Calu3 (cell line): Measurements from ENCODE around the gene SSBP4. TPM values are rescaled to one million over a fixed set of nuclear protein-coding genes. Genes with fewer than 3 reads are reported as not detected.

Experiments
- BruUV-seq: library from RNA; stranded (reverse); fragments of 400-500 nt; replicated peaks from 2 replicates; lab custom pipeline; 2021; lab: Mats Ljungman, UMichigan
- CTCF ChIA-PET: fragments of 300-600 bp; sonication (Branson Sonifier 250); formaldehyde crosslinking; loops from one replicate; lab custom pipeline; 2022; ENCODE audit warnings: antibody characterized with exemption; lab: Charles Lee
- DNase-seq: peaks from one replicate; pipeline ENCODE4 v3.0.0; 2022
- H3K27ac Mint-ChIP-seq: one replicate; pipeline ENCODE4 v1.8.0; 2022; ENCODE audit warnings: mixed read lengths; ENCODE audit not compliant: unreplicated experiment
- H3K27me3 Mint-ChIP-seq: one replicate; pipeline ENCODE4 v1.8.0; 2022; ENCODE audit warnings: mixed read lengths; ENCODE audit not compliant: unreplicated experiment
- H3K36me3 Mint-ChIP-seq: one replicate; pipeline ENCODE4 v1.8.0; 2022; ENCODE audit warnings: mild to moderate bottlenecking, moderate library complexity, mixed read lengths; ENCODE audit not compliant: insufficient read depth, unreplicated experiment
- H3K4me1 Mint-ChIP-seq: one replicate; pipeline ENCODE4 v1.8.0; 2022; ENCODE audit warnings: mild to moderate bottlenecking, low read depth, mixed read lengths; ENCODE audit not compliant: unreplicated experiment
- H3K4me3 Mint-ChIP-seq: one replicate; pipeline ENCODE4 v1.8.0; 2022; ENCODE audit warnings: mild to moderate bottlenecking, low read depth, moderate library complexity, mixed read lengths; ENCODE audit not compliant: unreplicated experiment
- H3K9me3 Mint-ChIP-seq: one replicate; pipeline ENCODE4 v1.8.0; 2022; ENCODE audit warnings: low read depth, mixed read lengths; ENCODE audit not compliant: unreplicated experiment
- CTCF ChIP-seq: fragments of 200-600 bp; IDR thresholded peaks from one replicate; pipeline ENCODE4 v1.8.0; 2022; ENCODE audit warnings: antibody characterized with exemption; ENCODE audit not compliant: unreplicated experiment
- intact Hi-C: fragments of 100-400 bp; cut with micrococcal nuclease; formaldehyde crosslinking; loops from one replicate; pipeline ENCODE4 v1.10.0; 2022; ENCODE audit not compliant: unreplicated experiment
- total RNA-seq: library from RNA; stranded (reverse); gene quantifications from 2 replicates; pipeline ENCODE4 v1.2.3, GENCODE V29; 2022

SSBP4 gene
- total RNA-seq, 1 experiment from 2014 or later = 51.5 TPM

- Mint-ChIP-seq H3K4me1 (peaks cover 25% of the 10 kb centered on the region), H3K4me3 (peak overlapping the region; percentile 83), H3K9me3 (no peaks in the 10 kb centered on the region), H3K27ac (peak overlapping the region; percentile 80), H3K27me3 (no peaks in the 10 kb centered on the region), H3K36me3 (peaks cover 54% of the 10 kb centered on the region)
- BruUV-seq = no TSS peak
- TF ChIP-seq CTCF = no peak
- intact Hi-C loops = loop anchor here (10.0 kb wide), 1 partner anchor 142 kb away; the partner anchor contains the start of gene IQCN
- CTCF ChIA-PET = interaction anchor here (0.6 to 1.5 kb wide), 4 partner anchors 16 to 137 kb away, joined by 3 to 5 read pairs (median 4); partner anchors contain the start of genes GDF15 and LSM4
- peak; percentile 80 for DNase-seq
Measured at GRCh38 chr19:18416778-18417249, 2.4 kb upstream of the SSBP4 start.

- peaks cover 53% of the 10 kb centered on the region for H3K36me3 Mint-ChIP-seq
- TF ChIP-seq CTCF = no peak
- CTCF ChIA-PET = interaction anchor here (0.6 to 1.5 kb wide), 3 partner anchors 31 to 530 kb away, joined by 4 to 5 read pairs (median 4); partner anchors contain the start of gene GDF15
- peak overlapping the region; percentile 80 for H3K27ac Mint-ChIP-seq
- H3K9me3 Mint-ChIP-seq = no peaks in the 10 kb centered on the region
- peak; percentile 72 for DNase-seq
- peaks cover 25% of the 10 kb centered on the region for H3K4me1 Mint-ChIP-seq
- intact Hi-C loops = loop anchor here (10.0 kb wide), 1 partner anchor 143 kb away; the partner anchor contains the start of gene IQCN
- BruUV-seq = no TSS peak
- H3K27me3 Mint-ChIP-seq = no peaks in the 10 kb centered on the region
- peak overlapping the region; percentile 83 for H3K4me3 Mint-ChIP-seq
Measured at GRCh38 chr19:18417250-18418028, 1.8 kb upstream of the SSBP4 start.

GRCh38 chr19:18418029-18418482 lies 1.1 kb upstream of the SSBP4 start:
- no peak for TF ChIP-seq CTCF
- Mint-ChIP-seq H3K4me1 (peaks cover 25% of the 10 kb centered on the region), H3K4me3 (peak overlapping the region; percentile 83), H3K36me3 (peaks cover 48% of the 10 kb centered on the region), H3K27me3 (no peaks in the 10 kb centered on the region), H3K9me3 (no peaks in the 10 kb centered on the region), H3K27ac (no peak overlapping the region)
- DNase-seq = no peak
- BruUV-seq = no TSS peak
- CTCF ChIA-PET = interaction anchor here (0.6 to 1.5 kb wide), 2 partner anchors 138 to 529 kb away, joined by 4 read pairs; no protein-coding TSS in a partner anchor
- intact Hi-C loops = loop anchor here (10.0 kb wide), 1 partner anchor 143 kb away; the partner anchor contains the start of gene IQCN

GRCh38 chr19:18418483-18419194 lies 559 bp upstream of the SSBP4 start:
- Mint-ChIP-seq H3K4me3 (peak overlapping the region; percentile 83), H3K27ac (no peak overlapping the region), H3K9me3 (no peaks in the 10 kb centered on the region), H3K27me3 (no peaks in the 10 kb centered on the region), H3K36me3 (peaks cover 48% of the 10 kb centered on the region), H3K4me1 (peaks cover 25% of the 10 kb centered on the region)
- intact Hi-C loops = loop anchor here (10.0 kb wide), 1 partner anchor 144 kb away; the partner anchor contains the start of gene IQCN
- no TSS peak for BruUV-seq
- DNase-seq = no peak
- CTCF ChIA-PET = interaction anchor here (1.5 kb wide), 1 partner anchor 139 kb away, joined by 4 read pairs; no protein-coding TSS in a partner anchor
- TF ChIP-seq CTCF = no peak
